Right renal pelvis (tissue), 4 donors: ENCODE measurements around the gene ELMO1. TPM values are rescaled to one million over a fixed set of nuclear protein-coding genes. Genes with fewer than 3 reads are reported as not detected.

Experiments used
- DNase-seq, 4 donors: peaks; one replicate each; pipeline ENCODE4 v3.0.0-alpha.2; 2013; ENCODE audit warnings: low read depth in 4 of 4, low spot score in 3 of 4, missing footprints in 1 of 4
- polyA plus RNA-seq, 4 donors: library from polyadenylated mRNA; unstranded; fragments of 120-200 nt; gene quantifications; one replicate each; pipeline ENCODE4 v1.2.1, GENCODE V29; 2013; ENCODE audit not compliant: insufficient read length in 4 of 4

Gene ELMO1
- polyA plus RNA-seq, 4 donors = 9.9 to 14.6 (median 11.3) TPM

DNA sequence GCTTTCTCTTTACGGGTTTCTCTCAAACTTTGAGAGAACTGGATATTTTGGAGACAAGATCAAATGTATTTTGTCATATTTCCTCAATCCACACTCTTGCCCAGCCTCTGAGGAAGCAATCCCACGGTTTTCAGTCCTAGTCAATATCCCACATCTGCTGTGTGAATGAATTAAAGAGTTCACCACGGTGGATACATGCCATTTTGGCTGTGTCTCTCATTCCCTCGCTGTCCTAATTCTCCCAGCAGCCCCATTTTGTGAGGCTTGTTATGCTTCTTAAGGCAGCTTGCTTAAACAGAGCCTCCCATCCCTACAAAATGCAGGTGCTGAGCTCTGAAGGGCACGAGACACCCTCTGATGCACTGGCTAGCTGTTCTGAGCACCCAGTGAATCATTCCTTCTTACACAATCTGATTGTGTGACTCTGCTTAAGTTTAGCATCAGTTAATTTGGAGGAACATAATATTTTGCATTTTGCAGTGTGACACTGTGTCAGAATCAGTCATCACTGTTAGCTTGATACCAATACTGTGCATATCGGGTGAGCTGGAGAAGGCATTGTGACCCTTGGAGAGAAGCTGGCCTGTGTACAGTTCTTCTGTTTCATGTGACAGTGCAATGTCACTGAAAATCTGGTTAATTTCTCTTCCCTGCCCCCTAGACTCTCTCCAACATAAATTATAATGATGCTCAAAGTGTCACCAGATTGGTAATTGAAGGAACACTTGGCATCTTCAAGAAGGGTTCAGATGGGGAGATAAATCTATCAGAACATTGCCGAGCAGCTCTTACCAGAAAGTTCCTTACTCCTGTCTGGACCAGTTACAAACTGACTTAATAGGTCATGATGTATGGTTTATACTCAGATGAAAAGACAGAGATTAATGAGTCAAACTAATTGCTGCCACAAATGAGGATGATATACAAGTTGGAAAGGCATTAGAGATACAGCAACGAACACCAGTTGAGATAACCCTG, 620.6 kb downstream of the ELMO1 start:
- no peak for DNase-seq

DNA sequence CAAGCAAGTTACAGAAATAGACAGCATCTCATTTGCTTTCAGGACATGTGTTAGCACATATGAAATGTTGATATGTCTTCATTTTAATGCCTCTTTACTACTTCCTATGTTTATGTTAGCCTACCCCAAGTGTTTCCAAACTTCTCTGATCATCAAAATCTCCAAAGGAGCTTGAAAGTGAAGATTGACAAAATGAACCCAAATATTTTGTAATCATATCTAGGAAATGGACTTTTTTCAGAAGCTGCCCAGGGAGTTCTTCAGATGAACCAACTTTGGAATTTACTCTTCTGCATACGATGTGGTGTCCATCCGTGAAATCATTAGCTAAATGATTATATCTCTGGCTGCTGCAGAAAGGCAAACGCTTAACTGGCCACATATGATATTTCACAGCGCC, 623.2 kb downstream of the ELMO1 start:
- no peak for DNase-seq

DNA sequence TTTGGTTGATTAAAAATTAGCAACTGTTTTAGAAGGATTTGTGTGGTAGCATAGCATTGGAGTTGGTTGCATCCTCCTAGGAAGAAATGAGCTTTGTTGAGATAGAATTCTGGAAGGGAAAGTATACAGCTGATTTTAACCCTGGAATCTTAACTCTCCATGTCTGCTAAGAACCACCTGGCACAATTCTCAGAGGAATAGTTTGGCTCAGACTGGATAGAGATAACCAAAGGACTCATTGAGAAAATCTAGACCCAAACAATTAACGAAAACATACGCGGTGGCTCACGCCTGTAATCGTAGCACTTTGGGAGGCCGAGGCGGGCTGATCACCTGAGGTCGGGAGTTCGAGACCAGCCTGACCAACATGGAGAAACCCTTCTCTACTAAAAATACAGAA, 625.3 kb downstream of the ELMO1 start:
- DNase-seq = no peak

DNA sequence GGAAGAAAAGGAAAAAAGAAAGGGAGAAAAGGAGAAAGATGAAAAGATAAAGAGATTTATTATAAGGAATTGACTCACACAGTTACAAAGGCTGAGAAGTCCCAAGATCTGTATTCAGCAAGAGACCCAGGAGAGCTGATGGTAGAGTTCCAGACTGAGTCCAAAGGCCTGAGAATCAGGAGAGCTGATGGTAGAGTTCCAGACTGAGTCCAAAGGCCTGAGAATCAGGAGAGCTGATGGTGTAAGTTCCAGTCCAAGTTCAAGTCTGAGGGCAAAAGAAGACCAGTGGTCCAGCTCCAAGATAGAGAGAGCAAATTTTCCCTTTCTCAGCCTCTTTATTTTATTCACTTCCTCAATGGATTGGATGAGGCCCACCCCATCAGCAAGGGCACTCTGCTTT, 627.0 kb downstream of the ELMO1 start:
- no peak for DNase-seq

DNA sequence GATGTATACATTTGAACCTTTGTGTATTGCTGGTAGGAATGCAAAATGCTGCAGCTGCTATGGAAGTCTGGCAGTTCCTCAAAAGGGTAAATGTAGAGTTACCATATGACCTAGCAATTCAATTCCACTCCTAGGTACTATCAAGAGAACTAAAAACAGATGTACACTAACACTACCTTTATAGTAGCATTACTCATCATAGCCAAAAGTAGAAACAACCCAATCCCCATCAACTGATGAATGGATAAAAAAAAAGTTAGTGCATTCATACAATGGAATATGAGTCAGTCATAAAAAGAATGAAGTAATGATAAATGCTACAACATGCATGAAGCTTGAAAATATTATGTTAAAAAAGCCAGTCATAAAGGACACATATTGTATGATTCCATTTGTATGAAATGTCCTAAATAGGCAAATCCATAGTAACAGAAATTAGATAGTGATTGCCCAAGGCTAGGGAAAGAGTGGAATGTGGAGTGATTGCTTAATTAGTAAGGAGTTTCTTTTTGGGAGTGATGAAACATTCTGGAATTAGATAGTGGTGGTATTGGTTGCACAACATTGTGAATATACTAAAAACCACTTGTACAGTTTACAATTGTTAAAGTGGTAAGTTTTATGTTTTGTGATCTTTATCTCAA, 628.0 kb downstream of the ELMO1 start:
- DNase-seq = no peak

DNA sequence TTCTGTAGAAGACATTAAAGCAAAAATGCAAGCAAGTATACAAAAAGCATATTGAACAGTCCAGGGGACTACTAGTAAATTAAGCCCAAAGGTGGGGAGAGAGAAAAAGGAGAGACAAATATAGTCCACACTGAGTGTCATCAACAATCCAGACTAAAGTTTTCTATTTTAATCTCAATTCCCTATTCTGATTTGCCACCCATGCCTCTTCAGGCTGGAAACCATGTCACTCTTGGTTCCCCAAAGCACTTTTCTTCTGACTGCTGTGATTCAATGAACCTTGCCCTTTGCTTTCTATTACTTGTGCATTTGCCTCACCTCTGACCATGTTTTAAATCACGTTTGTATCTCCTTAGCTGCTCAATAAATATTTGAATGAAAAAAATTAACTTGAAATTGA, 629.0 kb downstream of the ELMO1 start:
- DNase-seq = no peak

DNA sequence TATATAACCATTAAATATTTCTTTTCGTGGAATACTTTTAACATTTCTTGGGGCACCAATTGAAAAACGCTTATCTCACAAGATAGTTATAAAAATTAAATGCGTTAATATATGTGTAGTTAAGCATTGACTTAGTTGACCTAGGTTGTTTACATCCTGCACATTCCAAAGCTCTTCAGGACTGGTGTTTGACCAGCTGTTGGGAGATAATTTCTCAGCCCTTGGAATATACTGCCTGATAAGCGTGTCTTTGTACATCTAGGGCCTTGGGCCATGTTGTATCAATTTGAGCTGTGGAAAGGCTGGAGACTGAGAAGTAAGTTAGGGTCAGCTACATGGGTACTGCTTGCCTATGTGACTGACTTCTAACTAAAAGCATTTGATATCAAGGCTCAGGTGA, 634.4 kb downstream of the ELMO1 start:
- no peak for DNase-seq

DNA sequence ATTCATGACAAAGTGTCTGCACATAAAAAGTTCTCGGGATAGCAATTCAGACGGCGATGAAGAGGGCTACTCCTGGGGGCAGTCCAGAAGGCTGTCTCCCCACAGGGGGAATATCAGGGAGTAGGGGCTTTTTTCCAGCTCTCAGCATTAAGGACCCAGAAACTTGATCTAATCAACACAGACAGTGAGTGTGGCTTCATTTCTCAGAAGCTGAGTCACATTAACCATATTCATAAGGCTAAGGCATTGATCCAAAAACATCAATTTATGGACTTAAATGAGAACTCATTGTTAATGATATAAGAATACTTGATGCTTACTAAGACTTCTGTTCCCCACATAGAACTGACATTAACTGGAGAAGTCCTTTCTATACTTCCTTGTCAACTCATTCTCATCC, 636.9 kb downstream of the ELMO1 start:
- no peak for DNase-seq

DNA sequence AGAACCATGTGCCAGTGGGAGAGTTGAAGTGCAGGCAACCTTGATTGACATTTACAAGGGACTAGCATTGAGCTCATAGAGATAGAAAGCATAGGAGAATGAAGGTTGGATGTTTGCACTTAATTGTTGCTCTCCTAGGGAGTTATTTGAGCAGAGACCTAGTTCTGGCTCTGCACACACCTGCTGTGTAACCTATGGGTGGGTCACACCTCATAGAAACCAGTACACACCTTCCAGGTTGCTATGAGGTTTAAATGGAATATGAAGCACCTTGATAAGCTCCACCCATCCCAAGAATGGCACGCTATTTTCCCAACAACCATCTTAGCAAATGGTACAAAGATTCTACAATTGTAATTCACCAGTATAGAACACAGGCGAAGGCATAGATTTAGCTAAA, 638.2 kb downstream of the ELMO1 start:
- no peak for DNase-seq

DNA sequence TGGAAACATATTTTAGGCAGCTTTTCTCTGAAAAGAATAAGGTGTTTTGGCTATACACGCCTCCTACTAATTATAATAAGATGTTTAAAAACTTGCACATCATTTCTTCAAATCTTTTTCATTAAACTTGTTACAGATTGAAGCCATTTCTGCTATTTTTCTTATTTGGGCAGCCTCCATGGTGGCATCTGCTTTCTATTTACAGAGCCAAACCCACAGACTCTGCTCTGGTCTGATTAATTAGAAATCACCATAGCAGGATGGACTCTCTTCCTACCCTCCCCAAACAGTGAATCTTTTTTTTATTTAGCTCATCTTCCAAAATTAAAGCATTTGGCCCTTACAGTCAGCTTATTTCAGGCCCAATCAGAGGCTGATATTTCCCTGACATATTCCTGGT, 638.6 kb downstream of the ELMO1 start:
- no peak for DNase-seq

DNA sequence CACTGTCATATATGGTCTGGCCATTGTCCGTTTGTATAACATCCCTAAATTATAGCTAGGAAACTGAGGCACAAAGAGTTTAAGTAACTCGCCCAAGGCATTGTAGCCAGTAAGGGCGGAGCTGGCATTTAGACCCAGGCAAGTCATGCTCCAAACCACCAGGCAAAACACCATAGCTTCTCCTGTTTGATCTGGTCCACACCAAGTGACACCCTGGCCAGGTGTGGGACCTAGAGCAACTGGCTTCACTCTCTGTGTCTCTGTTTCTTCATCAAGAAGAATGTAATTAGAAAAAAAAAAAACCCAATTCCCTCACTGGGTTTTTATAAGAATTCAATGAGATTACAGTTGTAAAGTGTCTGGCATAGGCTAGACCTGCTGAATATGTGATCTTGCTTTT, 639.2 kb downstream of the ELMO1 start:
- no peak for DNase-seq

DNA sequence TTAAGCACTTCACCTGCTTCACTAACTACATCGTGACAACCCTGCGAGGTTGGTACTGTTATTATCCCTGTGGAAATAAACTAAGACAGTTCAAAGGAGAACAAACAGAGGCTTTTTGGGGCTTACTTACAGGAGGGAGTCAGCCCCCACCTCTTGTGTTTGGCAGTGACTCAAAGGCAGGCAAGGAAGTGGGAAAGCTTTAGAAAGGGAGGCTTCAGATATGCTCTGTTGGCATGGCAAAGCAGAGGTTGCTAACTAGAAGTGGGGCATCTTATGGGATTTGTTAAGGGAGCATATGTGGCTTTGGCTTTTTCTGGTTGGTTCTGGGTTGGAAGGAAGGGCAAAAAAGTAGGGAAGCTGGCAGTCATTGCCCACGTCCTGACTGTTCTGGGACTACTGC, 639.6 kb downstream of the ELMO1 start:
- no peak for DNase-seq

DNA sequence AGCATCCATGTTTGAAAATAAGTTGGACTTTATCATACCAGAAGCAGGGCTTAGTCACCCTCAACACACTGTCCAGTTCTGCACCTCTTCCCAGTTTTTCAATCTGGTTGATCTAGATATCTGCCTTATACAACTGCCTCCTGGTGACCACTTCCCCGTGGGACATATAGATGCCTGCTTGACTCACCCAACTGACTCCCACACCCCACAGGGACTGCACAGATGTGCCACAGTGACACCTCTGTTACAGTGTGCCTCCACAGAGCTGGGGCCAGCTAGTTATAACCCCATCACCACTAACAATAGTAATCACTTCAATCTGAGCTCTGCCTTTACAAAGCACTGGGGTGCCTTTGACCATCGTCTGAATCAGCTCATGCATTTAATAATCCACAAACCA, 641.8 kb downstream of the ELMO1 start:
- DNase-seq = no peak

Other genes starting within 250 kb of the ELMO1 start
- gene GPR141, start 234.9 kb upstream of the ELMO1 start, polyA plus RNA-seq = under 1 TPM in 2 of 4 donors, not detected in 2; 0.27 to 0.39 TPM